Lower leg skin (tissue), 3 donors: ENCODE results near the gene IGFBP1.

ENCODE experiments used
- POLR2A ChIP-seq, 2 donors: fragments of 450-650 bp; IDR thresholded peaks; one replicate each; pipeline ENCODE4 v1.6.1; 2016 to 2017; ENCODE audit warnings: antibody characterized with exemption in 2 of 2, mild to moderate bottlenecking in 1 of 2, moderate library complexity in 1 of 2
- TF ChIP-seq, protein P1 (sequence below), 3 donors: fragments of 450-650 bp; IDR thresholded peaks; one replicate each; pipeline ENCODE4 v1.5.1; 2016; ENCODE audit warnings: antibody characterized with exemption in 3 of 3, mild to moderate bottlenecking in 3 of 3, moderate library complexity in 2 of 3

GRCh38 chr7:45898222-45898621 lies 9.9 kb downstream of the IGFBP1 start:
- TF ChIP-seq, protein P1, sequence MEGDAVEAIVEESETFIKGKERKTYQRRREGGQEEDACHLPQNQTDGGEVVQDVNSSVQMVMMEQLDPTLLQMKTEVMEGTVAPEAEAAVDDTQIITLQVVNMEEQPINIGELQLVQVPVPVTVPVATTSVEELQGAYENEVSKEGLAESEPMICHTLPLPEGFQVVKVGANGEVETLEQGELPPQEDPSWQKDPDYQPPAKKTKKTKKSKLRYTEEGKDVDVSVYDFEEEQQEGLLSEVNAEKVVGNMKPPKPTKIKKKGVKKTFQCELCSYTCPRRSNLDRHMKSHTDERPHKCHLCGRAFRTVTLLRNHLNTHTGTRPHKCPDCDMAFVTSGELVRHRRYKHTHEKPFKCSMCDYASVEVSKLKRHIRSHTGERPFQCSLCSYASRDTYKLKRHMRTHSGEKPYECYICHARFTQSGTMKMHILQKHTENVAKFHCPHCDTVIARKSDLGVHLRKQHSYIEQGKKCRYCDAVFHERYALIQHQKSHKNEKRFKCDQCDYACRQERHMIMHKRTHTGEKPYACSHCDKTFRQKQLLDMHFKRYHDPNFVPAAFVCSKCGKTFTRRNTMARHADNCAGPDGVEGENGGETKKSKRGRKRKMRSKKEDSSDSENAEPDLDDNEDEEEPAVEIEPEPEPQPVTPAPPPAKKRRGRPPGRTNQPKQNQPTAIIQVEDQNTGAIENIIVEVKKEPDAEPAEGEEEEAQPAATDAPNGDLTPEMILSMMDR (IDR thresholded peaks at IDR 0.05), result no peak
- TF ChIP-seq POLR2A (IDR thresholded peaks at IDR 0.05), result no peak
